ENCODE measurements around the gene PRMT7.

The PRMT7 gene

DNA sequence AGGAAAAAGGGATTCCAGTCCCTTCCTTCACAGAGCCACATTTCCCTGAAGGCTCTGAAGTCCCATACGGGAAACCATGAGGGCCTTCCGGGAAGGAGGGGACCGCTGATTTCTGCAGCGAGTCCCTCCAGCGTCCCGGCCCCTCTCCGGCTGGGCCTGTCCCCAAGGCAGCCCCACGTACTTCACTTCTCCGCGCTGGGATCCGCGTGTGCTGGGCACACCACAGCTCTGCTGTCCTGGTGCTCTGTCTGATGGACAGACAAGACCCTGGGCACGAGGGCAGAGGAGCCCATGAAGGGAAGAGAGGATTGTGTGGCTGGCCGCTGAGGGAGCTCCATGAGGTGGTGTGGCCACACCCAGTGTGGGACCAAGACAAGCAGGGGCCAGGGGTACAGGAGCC, 57.1 kb downstream of the PRMT7 start:
- Histone ChIP-seq H3K9me3 (ENCODE audit: low read length) (no peaks in the 10 kb centered on the region), H2AFZ (ENCODE audit: low read depth, low read length) (no peak overlapping the region), H3K4me3 (ENCODE audit: low read length) (no peak overlapping the region), H3K4me1 (ENCODE audit: insufficient read depth, low read length) (peaks cover 10% of the 10 kb centered on the region), H3K36me3 (ENCODE audit: insufficient read depth, low read length) (no peaks in the 10 kb centered on the region), H3K27me3 (ENCODE audit: insufficient read depth, low read length) (no peaks in the 10 kb centered on the region)

DNA sequence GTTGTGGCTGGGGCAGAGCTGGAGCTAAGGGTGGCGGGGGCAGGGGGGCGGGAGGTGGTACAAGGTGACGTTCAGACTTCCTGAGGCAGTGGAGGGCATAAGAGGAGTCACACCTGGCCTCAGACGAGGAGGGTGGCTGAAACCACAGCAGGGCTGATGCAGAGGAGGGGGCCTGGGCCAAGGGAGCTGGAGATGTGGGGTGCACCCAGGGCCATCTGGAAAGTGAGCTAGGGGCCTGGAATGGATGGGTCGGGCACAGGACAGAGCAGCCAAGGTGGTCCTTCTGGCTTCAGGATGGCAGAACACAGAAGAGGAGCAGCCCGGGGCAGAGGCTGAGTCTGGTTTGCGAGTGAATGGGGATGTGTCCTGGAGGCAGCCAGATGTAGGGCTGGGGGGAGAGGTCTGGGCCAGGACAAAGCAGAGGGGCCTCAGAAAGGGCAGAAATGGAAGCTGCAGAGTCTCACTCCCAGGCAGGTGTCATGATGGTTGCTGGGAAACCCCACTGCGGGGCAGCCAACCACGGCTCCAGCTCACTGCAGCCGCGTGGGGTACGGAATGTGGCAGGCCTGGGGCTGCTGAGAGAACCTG, 57.6 kb downstream of the PRMT7 start:
- Histone ChIP-seq H2AFZ (ENCODE audit: low read depth, low read length) (no peak overlapping the region), H3K27me3 (ENCODE audit: insufficient read depth, low read length) (no peaks in the 10 kb centered on the region), H3K4me1 (ENCODE audit: insufficient read depth, low read length) (peaks cover 10% of the 10 kb centered on the region), H3K4me3 (ENCODE audit: low read length) (no peak overlapping the region), H3K9me3 (ENCODE audit: low read length) (no peaks in the 10 kb centered on the region), H3K36me3 (ENCODE audit: insufficient read depth, low read length) (no peaks in the 10 kb centered on the region)

DNA sequence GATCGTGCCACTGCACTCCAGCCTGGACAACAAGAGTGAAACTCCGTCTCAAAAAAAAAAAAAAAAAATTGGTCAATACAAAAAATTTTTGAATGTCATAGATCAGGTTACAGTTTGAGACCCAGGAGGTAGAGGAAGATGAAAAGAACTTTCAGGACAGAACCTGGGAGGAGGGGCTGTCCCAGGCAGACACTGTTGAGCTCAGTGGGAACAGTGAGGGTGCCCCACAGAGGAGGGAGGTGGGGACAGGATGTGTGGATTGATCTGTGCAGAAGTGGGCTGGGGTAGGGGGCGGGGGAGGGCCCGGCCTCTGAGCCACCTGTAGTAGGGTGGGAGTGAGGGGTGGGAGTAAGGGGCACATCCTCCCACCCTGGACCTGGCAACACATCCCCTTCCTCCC, 58.3 kb downstream of the PRMT7 start:
- Histone ChIP-seq H3K36me3 (ENCODE audit: insufficient read depth, low read length) (no peaks in the 10 kb centered on the region), H2AFZ (ENCODE audit: low read depth, low read length) (no peak overlapping the region), H3K9me3 (ENCODE audit: low read length) (no peaks in the 10 kb centered on the region), H3K4me3 (ENCODE audit: low read length) (no peak overlapping the region), H3K27me3 (ENCODE audit: insufficient read depth, low read length) (no peaks in the 10 kb centered on the region), H3K4me1 (ENCODE audit: insufficient read depth, low read length) (peaks cover 8% of the 10 kb centered on the region)

DNA sequence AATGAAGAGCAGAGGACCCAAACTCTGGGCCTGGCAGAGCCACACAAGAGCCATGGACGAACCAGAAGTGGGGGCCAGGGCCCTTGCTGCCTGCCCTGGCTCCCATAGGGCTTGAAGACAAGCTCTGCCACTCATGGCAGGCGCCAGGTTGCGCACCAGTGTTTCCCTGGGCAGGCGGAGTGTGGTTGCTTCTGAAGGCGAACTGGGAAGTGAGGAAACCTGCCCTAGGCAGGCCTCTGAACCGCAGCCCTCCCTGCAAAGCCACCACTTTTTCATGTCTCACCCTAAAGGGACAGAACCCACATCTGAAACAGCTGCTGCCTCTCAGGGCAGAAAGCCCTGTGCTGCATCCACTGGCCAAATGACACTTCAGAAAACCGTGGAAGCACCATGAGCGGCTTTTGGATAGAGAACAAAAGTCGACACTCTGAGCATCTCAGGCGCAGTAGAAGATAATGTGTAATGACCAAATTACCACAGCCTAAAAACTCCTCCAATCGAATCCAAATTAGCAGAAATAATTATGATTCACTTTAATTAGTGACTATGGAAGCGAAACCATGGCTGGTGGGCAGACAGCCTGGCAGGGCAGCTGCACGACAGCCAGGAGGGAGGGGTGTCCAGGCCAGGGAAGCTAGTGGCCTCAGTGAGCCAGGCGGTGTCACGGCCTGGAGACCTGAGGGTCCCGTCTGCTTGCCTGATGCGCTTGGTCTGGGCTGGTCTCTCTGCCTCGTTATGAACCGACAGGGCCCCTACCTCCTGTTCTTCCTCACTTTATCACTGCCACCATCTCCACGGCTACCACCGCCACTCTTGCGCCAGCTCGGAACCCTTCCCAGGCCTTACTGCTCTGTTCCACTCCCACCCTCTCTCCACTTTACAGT, 59.1 kb downstream of the PRMT7 start:
- no peaks in the 10 kb centered on the region for H3K27me3 ChIP-seq (ENCODE audit: insufficient read depth, low read length)
- H3K36me3 ChIP-seq (ENCODE audit: insufficient read depth, low read length): no peaks in the 10 kb centered on the region
- H2AFZ ChIP-seq (ENCODE audit: low read depth, low read length): no peak overlapping the region
- H3K4me3 ChIP-seq (ENCODE audit: low read length): no peak overlapping the region
- no peaks in the 10 kb centered on the region for H3K9me3 ChIP-seq (ENCODE audit: low read length)
- peaks cover 7% of the 10 kb centered on the region for H3K4me1 ChIP-seq (ENCODE audit: insufficient read depth, low read length)

DNA sequence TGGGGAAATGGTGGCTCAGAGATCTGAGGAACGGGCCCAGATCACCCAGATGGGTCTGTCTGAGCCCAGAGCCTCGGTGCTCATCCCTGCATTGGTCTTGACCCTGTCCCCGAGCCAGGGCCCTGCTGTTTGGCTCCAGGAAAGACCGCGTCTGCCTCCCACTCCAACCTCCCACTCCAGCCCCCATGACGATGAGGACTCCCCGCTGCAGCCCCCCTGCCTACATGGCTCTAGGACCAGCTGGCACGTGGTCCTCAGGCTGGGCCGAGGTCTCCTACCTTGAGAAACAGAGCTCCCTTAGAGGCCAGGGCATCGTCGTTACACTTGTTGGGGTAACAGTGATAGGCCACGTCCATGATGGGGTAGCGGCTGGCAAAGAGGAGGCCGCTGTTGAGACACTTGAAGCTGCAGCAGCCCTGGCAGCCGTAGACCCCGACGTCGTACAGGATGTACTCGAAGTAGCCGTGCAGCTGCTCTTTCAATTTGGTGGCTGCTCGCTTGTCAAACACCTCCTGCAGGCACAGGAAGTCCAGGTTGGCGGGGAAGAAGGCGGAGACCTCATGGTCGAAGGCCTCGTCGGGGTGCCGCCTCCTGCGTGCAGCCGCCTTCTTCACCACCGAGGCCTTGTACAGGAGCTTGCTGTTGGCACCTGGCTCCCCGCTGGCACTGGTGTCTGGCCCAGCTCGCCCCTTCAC, 59.9 kb downstream of the PRMT7 start:
- Histone ChIP-seq H3K4me3 (ENCODE audit: low read length) (no peak overlapping the region), H3K9me3 (ENCODE audit: low read length) (no peaks in the 10 kb centered on the region), H3K4me1 (ENCODE audit: insufficient read depth, low read length) (peaks cover 9% of the 10 kb centered on the region), H2AFZ (ENCODE audit: low read depth, low read length) (no peak overlapping the region), H3K27me3 (ENCODE audit: insufficient read depth, low read length) (no peaks in the 10 kb centered on the region), H3K36me3 (ENCODE audit: insufficient read depth, low read length) (no peaks in the 10 kb centered on the region)

DNA sequence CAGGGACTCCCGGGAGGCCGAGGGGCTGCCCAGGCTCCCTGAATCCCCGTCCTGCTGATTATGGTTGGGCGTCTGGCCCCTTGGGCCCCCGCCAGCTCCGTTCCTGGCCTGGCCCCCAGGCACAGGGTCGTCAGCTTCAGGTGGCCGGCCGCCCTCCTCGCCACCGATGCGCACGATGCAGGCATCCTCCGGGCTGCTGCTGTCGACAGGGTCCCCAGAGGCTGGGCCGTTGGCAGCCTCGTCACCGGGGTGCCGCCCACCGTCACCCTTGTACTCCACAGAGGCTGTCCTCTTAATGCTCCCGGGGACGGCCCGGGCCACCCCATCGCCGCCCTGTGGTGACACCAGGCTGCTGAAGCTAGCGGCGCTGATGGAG, 60.4 kb downstream of the PRMT7 start:
- H3K9me3 ChIP-seq (ENCODE audit: low read length): no peaks in the 10 kb centered on the region
- no peaks in the 10 kb centered on the region for H3K27me3 ChIP-seq (ENCODE audit: insufficient read depth, low read length)
- H3K4me3 ChIP-seq (ENCODE audit: low read length): no peak overlapping the region
- H2AFZ ChIP-seq (ENCODE audit: low read depth, low read length): no peak overlapping the region
- H3K4me1 ChIP-seq (ENCODE audit: insufficient read depth, low read length): peaks cover 10% of the 10 kb centered on the region
- H3K36me3 ChIP-seq (ENCODE audit: insufficient read depth, low read length): no peaks in the 10 kb centered on the region

DNA sequence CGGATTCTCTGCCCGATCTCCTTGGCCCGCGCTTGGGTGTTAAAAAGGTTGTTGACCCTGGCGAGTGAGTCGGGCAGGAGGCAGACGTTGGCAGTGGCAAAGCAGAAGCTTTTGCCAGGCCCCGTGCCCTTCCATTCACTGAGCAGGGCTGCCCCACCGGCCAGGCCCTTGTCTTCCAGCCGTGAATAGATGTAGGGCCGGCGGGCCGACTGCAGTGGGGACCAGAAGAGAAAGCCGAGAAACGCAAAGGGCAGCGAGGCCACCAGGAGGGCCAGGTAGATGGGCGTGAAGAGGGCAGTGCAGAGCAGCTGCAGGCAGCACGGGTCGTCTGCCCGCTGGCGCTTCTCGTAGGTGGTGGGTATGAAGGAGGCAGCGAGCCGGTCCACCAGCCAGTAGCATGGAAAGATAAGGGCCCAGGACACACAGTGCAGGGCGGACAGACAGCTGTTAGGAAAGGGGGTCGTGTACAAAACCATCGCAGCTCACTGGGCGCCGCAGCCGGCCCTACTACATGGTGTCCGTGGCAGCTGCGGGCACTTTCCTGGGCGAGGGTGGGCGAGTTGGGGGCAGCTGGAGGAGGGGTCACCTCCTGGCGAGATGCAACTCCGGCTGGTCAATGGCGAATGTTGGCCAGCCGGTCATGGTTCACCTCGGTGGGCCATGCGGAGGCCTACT, 61.0 kb downstream of the PRMT7 start:
- H3K9me3 ChIP-seq (ENCODE audit: low read length): no peaks in the 10 kb centered on the region
- peaks cover 10% of the 10 kb centered on the region for H3K4me1 ChIP-seq (ENCODE audit: insufficient read depth, low read length)
- H2AFZ ChIP-seq (ENCODE audit: low read depth, low read length): no peak overlapping the region
- H3K27me3 ChIP-seq (ENCODE audit: insufficient read depth, low read length): no peaks in the 10 kb centered on the region
- H3K36me3 ChIP-seq (ENCODE audit: insufficient read depth, low read length): no peaks in the 10 kb centered on the region
- no peak overlapping the region for H3K4me3 ChIP-seq (ENCODE audit: low read length)

DNA sequence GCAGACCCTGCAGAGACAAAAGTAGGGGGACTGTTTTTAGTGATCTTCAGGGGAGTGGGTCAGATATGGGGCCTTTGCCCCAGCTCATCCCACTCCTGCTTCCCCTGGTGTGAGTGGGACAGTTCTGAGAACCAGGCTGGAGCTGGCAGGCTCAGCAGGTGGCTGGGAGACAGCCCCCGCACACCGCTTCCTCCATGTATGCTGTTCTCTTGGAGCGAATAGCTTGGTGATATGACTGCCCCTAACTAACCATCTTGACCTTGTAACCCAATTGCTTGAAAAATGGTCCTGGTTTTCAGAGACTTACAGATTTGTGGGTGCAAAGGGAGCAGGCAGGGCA, 61.5 kb downstream of the PRMT7 start:
- Histone ChIP-seq H2AFZ (ENCODE audit: low read depth, low read length) (no peak overlapping the region), H3K27me3 (ENCODE audit: insufficient read depth, low read length) (no peaks in the 10 kb centered on the region), H3K4me3 (ENCODE audit: low read length) (no peak overlapping the region), H3K36me3 (ENCODE audit: insufficient read depth, low read length) (no peaks in the 10 kb centered on the region), H3K9me3 (ENCODE audit: low read length) (no peaks in the 10 kb centered on the region), H3K4me1 (ENCODE audit: insufficient read depth, low read length) (peaks cover 12% of the 10 kb centered on the region)

DNA sequence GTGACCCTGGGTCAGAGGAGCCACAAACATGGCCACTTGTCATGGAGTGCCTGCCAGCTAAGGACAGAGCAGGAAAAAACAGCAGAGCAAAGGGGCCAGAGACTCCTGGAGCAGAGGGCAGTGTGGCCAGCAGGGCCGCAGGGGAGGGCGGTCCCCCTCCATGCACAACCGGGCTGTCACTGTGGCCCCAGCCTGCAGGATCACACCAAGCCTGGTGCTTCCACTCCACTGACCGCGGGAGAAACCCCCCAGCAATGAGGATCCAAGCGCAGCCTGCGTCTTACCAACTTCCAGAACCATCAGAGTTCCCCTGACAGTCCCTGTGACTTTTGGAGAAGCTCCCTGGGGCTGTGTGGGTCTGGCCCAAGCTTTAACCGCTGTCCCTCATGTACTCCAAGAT, 62.0 kb downstream of the PRMT7 start:
- no peaks in the 10 kb centered on the region for H3K27me3 ChIP-seq (ENCODE audit: insufficient read depth, low read length)
- H3K4me3 ChIP-seq (ENCODE audit: low read length): no peak overlapping the region
- H3K4me1 ChIP-seq (ENCODE audit: insufficient read depth, low read length): peaks cover 13% of the 10 kb centered on the region
- H3K36me3 ChIP-seq (ENCODE audit: insufficient read depth, low read length): no peaks in the 10 kb centered on the region
- no peaks in the 10 kb centered on the region for H3K9me3 ChIP-seq (ENCODE audit: low read length)
- no peak overlapping the region for H2AFZ ChIP-seq (ENCODE audit: low read depth, low read length)

DNA sequence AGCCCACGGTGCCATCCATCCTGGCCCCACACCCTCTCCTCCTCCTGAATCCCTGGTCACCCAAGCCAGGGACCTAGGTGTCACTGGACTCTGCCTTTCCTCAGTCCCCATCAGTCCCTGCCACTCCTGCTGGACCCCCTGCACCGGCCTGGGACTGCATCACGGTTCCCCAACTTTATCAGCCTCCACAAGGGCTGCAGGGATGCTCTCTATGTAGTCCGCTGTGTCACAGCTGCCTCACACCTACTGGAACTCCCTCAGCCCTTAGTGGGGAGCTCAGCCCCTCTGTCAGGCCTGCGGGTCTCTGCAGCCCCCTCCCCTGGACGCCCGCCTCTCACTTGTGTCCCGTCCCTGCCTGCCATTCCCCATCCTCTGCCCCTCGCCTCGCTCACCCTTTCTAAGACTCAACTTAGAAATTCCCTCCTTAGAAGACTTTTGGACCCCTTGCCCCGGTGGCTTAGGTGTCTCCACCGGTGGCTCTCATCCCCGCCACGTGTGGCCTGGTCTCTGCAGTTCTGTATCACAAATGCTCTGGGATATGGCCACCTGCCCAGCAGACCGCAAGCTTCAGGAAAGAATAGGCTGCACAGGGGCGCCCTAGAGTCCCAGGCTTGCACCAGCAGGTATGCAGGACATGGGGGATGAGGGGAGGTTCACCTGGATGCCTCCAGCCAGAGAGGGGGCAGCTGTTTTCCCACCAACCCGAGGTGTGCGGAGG, 62.9 kb downstream of the PRMT7 start:
- H3K36me3 ChIP-seq (ENCODE audit: insufficient read depth, low read length): no peaks in the 10 kb centered on the region
- H3K4me1 ChIP-seq (ENCODE audit: insufficient read depth, low read length): peaks cover 13% of the 10 kb centered on the region
- no peak overlapping the region for H3K4me3 ChIP-seq (ENCODE audit: low read length)
- no peaks in the 10 kb centered on the region for H3K27me3 ChIP-seq (ENCODE audit: insufficient read depth, low read length)
- H3K9me3 ChIP-seq (ENCODE audit: low read length): no peaks in the 10 kb centered on the region
- no peak overlapping the region for H2AFZ ChIP-seq (ENCODE audit: low read depth, low read length)

DNA sequence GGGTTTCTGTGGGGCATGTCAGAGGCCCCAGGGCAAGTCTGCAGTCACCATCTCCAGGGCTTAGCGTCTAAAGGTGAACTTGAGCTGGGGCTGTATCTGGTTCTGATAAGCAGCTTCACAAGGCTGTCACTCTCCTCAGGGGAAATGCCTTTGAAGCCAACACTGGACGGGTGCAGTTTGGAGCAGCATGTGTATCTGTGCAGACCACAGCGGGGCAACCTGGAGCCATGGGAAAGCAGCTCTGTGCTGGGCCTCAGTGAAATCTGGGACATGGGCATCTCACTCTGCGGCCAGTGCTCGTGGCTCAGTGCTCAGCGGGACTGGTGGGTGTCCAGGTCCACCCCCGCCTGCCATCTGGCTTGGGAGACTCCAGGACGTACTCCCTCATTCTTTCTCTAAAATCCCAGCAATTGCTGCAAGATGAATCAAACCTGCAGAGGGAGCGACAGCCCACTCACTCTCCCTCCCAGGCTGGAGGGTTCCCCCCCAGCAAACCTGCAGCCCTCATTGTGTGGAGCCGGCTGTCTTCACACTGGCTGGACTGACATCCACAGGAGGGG, 63.5 kb downstream of the PRMT7 start:
- Histone ChIP-seq H2AFZ (ENCODE audit: low read depth, low read length) (no peak overlapping the region), H3K36me3 (ENCODE audit: insufficient read depth, low read length) (no peaks in the 10 kb centered on the region)

DNA sequence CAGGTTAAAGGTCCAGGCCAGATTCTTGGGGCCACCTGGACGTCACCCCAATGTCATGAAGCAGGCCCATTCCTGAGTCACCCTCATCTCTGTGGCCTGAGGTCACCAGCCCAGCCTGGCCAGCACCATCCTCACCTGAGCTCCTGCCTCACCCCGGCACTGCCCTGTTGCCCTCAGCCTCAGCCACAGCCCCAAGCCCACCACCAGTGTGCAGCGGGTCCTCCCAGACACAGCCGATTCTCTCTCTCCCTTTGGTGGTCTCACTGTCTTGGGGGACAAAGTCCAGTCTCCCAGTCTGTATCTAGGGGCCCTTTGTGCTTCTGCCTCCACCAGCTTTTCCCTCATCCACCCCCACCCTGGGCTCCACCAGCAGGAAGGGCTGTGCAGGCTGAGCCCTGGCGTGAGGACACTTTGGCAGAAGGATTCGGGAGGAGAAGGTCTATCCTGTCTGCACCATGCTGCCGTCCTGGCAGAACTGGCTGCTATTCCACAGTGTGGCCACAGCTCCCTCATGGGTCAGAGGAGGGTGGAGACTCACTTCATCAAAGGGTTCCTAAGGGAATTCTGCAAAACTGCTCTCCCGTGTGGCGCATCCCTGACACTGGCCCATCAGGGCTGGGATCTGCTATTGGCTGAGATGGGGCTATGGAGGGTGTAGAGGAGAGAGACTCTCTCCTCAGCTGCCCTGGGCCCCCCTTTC, 64.3 kb downstream of the PRMT7 start:
- H3K9me3 ChIP-seq (ENCODE audit: low read length): no peaks in the 10 kb centered on the region
- no peak overlapping the region for H2AFZ ChIP-seq (ENCODE audit: low read depth, low read length)
- no peak overlapping the region for H3K4me3 ChIP-seq (ENCODE audit: low read length)
- peaks cover 13% of the 10 kb centered on the region for H3K4me1 ChIP-seq (ENCODE audit: insufficient read depth, low read length)
- H3K36me3 ChIP-seq (ENCODE audit: insufficient read depth, low read length): no peaks in the 10 kb centered on the region
- H3K27me3 ChIP-seq (ENCODE audit: insufficient read depth, low read length): peaks cover 6% of the 10 kb centered on the region

More for the DNA sequence above, 63.5 kb downstream of the PRMT7 start:
- Histone ChIP-seq H3K27me3 (ENCODE audit: insufficient read depth, low read length) (peaks cover 2% of the 10 kb centered on the region), H3K4me3 (ENCODE audit: low read length) (no peak overlapping the region), H3K4me1 (ENCODE audit: insufficient read depth, low read length) (peaks cover 13% of the 10 kb centered on the region), H3K9me3 (ENCODE audit: low read length) (no peaks in the 10 kb centered on the region)

Measured in neuron (in vitro differentiated cells).